GM13977 (cell line): ENCODE measurements around the gene SCFD2.

Experiments used
- DNase-seq: peaks from one replicate; pipeline ENCODE4 v3.0.0; 2012; ENCODE audit warnings: low spot score
- CTCF ChIP-seq: IDR thresholded peaks from 2 replicates; pipeline ENCODE4 v1.5.1; 2012; ENCODE audit warnings: mild to moderate bottlenecking, control low read depth; ENCODE audit not compliant: insufficient read depth; ENCODE audit errors: extremely low read depth, missing control alignments
- in situ Hi-C: fragments of 300-500 bp; cut with MboI; formaldehyde crosslinking; loops from one replicate; pipeline ENCODE4 v1.12.0; 2022; ENCODE audit warnings: low sequenced_read_pairs, low pct_unique_long_range_greater_than_20kb, mixed read lengths, inconsistent platforms; ENCODE audit not compliant: unreplicated experiment

The SCFD2 gene

GRCh38 chr4:53132132-53132891 lies 233.5 kb downstream of the SCFD2 start:
- DNase-seq: peak; percentile 34
- in situ Hi-C loops: no loop called here
- TF ChIP-seq CTCF: no peak

GRCh38 chr4:53131562-53131925 lies 234.3 kb downstream of the SCFD2 start:
- no peak for TF ChIP-seq CTCF
- no peak for DNase-seq
- in situ Hi-C loops: no loop called here

DNA sequence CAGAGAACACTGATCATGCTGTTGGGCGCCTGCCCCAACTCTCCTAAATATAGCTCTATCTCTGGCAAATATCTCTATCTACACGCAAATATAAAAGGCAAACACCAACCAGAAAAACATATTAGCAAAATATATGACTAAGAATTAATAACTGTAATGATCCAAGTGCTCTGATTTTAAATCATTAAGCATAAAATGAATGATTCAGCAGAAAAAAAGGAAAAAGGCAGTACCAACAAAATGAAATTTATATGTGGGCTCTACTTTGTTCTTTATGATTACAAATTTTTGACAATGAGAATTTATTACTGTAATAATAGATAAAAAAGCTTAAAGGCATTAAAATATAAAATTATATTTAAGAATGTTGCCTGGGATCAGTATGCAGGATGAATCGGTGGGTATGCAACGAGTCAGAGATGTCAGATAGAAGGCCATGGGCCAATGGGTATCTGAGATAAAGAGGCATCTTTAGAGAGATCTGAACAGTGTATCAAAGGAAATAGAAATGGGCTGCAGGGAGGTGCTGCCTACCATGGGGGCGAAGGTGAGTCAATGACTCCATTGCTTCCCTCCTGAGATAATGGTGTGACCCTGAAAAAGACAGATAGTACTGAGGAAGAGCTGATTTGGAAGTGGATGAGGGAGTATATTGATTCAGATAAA lies 234.8 kb downstream of the SCFD2 start:
- in situ Hi-C loops: no loop called here
- DNase-seq: no peak
- TF ChIP-seq CTCF: no peak

DNA sequence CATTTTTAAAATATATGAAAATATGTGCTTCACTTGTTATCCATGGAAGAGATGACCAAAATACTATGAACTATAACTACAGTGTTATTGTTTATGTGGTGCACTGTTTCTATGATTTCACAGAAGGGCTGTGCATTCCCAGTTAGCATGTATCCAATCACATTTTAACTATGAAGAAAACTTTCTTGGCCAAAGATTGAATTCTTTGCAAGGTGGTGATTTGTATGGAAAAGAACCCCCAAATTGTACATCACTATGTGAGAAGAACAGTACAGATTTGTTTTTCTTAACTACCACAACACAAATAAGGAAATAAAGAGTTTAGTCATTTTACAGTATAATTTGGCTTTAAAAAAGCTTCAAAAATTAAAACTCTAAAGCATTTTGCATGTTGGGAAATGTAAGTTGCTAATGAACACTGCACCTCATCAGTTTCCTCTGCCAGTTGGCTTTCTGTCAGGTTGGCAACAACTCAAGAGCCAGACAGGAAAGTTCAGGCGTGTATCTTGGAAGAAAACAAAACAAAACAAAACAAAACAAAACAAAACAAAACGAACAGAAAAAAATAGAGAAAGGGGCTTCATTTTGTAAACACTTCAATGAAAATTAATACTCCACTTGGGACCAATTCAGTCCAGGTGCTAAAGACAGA lies 237.0 kb downstream of the SCFD2 start:
- no peak for DNase-seq
- TF ChIP-seq CTCF: no peak
- in situ Hi-C loops: no loop called here

DNA sequence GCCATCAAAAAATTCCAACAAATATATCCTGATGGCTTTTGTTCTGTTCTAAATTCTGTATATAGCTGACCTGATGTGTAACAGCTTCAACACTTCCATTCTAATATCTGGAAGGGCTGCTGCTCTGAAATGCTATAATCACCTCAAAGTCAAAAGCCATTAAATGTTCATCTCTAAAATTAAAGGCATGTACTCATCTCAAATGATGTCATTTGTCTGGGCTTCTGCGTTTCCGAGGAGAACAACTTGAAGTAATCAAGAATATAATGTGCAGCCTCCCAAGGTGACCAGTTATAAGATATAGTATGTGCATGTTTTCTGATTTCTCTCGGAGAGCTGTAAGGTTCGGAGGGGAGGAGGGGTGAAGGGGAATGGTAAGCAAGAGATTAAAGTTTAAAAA lies 237.6 kb downstream of the SCFD2 start:
- in situ Hi-C loops: no loop called here
- DNase-seq: no peak
- TF ChIP-seq CTCF: no peak

GRCh38 chr4:53127365-53127764 lies 238.5 kb downstream of the SCFD2 start:
- in situ Hi-C loops: no loop called here
- DNase-seq: no peak
- no peak for TF ChIP-seq CTCF
